NB4 (cell line): ENCODE results near the gene B3GNT2.

Experiments
- CTCF ChIP-seq: IDR thresholded peaks from one replicate; pipeline ENCODE4 v1.5.1; 2012; ENCODE audit warnings: low read depth, low read length
- MYC ChIP-seq: IDR thresholded peaks from 2 replicates; pipeline ENCODE4 v1.6.1; 2011; ENCODE audit warnings: low read depth, low read length
- POLR2A ChIP-seq: IDR thresholded peaks from 2 replicates; pipeline ENCODE4 v1.6.1; 2011; ENCODE audit warnings: mild to moderate bottlenecking; ENCODE audit not compliant: insufficient read length; ENCODE audit errors: extremely low read depth
- TF ChIP-seq, protein P1 (sequence below): IDR thresholded peaks from 2 replicates; pipeline ENCODE4 v1.6.1; 2011; ENCODE audit warnings: low read depth, low read length

- TF ChIP-seq CTCF: no peak
- TF ChIP-seq POLR2A: no peak
- no peak for TF ChIP-seq MYC
- TF ChIP-seq, protein P1, sequence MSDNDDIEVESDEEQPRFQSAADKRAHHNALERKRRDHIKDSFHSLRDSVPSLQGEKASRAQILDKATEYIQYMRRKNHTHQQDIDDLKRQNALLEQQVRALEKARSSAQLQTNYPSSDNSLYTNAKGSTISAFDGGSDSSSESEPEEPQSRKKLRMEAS: no peak; the same call in 1 of the 2 replicates
These were observed 1.1 kb upstream of the B3GNT2 start for GRCh38 chr2:62194558-62195420.
